ENCODE data around the gene BBOX1.
A peak's percentile ranks its signal among the peaks of the same experiment; 100 is the strongest.
"Not testable (repeated sequence)": the region's sequence is repeated elsewhere in the genome, so short reads cannot be mapped to it uniquely, and the experiment has no call there.

BBOX1 gene

DNA sequence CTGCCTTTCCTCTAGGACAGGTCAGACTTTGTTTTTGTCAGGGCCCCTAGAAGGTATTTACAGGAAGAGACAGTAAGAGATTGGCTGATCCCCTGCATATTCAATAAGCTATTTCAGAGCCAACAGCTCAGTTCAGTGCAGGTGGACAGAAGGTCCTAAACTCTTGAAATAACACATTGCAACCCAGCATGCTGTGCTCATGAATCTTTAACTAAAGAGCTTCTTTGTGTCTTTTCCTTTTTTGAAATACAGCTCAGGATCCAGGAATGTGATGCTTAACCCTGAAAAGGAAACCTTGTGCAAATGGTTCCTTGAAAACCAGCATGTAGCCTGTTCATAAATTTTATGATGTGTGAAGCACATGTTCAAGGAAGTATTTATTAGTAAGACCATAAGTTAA lies 43.9 kb downstream of the BBOX1 start:
- no peak for FAIRE-seq

GRCh38 chr11:27085111-27085510 lies 44.5 kb downstream of the BBOX1 start:
- no peak for FAIRE-seq

GRCh38 chr11:27085605-27086004 lies 45.0 kb downstream of the BBOX1 start:
- no peak for FAIRE-seq

DNA sequence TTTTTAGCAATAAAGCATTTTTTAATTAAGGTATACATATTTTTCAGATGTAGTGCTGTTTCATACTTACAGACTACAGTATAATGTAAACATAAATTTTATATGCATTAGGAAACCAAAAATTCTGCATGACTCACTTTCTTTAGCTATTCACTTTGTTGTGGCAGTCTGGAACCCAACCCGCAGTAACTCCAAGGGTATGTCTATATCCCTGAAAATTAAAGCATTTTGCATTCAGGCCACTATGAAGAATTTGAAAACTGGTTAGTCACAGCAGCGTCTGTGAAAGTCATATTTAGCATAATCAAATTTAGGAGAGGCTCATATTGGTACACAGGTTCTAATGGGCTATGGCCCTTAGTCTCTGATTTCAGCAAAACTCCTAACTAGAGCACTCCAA lies 46.8 kb downstream of the BBOX1 start:
- no peak for FAIRE-seq

GRCh38 chr11:27088353-27088752 lies 47.7 kb downstream of the BBOX1 start:
- no peak for FAIRE-seq

- no peak for FAIRE-seq
Measured at GRCh38 chr11:27089746-27090145, 49.1 kb downstream of the BBOX1 start.

GRCh38 chr11:27090357-27090948 lies 49.8 kb downstream of the BBOX1 start:
- not testable (repeated sequence) for FAIRE-seq

DNA sequence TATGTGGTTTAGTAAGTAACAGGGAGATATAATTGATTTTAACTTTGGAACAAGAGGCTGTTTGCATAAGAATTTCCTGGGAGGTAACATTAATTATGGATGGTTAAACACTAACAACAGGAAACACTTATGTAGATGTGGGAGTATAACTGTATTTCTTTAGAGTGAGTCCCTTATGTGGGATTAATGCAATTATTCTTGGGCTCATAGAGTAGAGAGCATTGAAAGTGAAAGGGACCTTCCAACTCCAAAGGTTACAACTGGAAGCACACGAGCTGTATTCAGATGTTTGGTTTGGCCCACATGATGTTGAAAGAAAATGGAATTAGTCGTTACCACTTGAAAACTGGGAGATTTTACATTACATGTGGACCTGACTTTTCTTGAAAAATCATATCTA lies 53.5 kb downstream of the BBOX1 start:
- FAIRE-seq, result no peak

- no peak for FAIRE-seq
Measured at GRCh38 chr11:27095059-27095458, 54.4 kb downstream of the BBOX1 start.

DNA sequence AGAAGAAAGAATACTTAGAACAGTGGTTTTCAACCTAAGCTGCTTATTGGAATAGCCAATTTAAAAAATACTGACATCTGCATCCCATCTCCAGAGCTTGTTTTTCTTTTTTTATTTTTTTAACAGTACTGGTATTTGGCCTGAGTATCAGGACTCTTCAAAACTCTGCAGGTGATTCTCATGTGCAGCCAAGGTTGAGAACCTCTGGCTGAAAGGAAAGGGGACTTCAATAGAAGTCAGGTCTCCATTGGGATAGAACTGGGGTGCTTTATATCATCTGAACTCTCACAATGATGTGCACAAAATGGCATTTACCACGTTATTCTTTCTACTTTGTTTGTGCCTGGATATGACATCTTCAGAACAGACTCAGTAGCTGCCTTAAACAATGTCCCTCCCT lies 55.3 kb downstream of the BBOX1 start:
- no peak for FAIRE-seq

GRCh38 chr11:27097551-27097950 lies 56.9 kb downstream of the BBOX1 start:
- no peak for FAIRE-seq

- FAIRE-seq, result no peak
Measured at GRCh38 chr11:27100534-27100933, 59.9 kb downstream of the BBOX1 start.

DNA sequence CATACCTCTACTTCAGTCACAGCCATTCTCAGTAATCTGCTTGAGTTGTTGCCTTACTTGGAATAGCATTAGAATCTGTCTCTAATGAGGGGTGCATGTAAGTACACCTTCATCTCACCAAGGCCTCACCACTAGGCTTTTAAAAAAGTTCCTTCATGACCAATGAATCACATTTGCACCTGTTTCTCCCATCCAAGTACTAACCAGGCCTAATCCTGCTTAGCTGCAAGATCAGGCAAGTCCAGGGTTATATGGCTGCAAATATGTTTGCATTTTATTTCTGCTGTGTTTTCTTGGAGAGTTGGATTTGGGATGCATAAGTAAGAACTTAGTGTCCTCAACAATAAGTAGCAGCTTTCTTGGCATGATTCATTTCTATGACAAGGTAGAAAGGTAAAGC lies 66.9 kb downstream of the BBOX1 start:
- no peak for FAIRE-seq

- FAIRE-seq, result no peak
Measured at GRCh38 chr11:27108809-27109208, 68.2 kb downstream of the BBOX1 start.

GRCh38 chr11:27111896-27112295 lies 71.3 kb downstream of the BBOX1 start:
- no peak for FAIRE-seq

DNA sequence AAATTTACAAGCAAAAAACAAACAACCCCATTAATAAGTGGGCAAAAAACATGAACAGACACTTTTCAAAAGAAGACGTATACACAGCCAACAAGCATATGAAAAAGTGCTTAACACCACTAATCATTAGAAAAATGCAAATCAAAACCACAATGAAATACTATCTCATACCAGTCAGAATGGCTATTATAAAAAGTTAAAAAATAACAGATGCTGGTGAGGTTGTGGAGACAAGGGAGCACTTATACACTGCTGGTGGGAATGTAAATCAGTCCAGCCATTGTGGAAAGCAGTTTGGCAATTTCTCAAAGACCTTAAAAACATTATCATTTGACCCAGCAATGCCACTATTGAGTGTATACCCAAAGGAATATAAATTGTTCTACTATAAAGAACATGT lies 72.3 kb downstream of the BBOX1 start:
- FAIRE-seq, result no peak

GRCh38 chr11:27115051-27115650 lies 74.5 kb downstream of the BBOX1 start:
- FAIRE-seq, result no peak

- no peak for FAIRE-seq
Measured at GRCh38 chr11:27116684-27117083, 76.1 kb downstream of the BBOX1 start.

- FAIRE-seq, result no peak
Measured at GRCh38 chr11:27118371-27118770, 77.8 kb downstream of the BBOX1 start.

DNA sequence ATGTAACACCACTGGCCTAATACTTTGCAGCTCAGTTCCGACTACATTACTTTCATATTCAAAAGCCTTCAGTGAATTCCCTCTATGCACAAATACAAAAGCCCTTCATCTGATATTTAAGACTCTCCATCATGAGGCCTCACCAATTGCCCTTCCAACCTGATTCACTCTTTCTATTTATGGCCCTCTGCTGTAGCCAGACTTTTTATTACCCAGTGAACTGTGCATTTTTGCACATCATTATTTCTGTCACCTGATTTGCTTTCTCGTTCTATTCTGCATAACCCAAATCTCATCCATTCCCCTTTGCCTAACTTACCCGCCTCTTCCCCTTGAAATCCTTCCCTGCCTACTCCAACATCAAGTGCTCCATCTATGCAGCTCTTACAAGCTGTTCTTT lies 78.3 kb downstream of the BBOX1 start:
- no peak for FAIRE-seq

DNA sequence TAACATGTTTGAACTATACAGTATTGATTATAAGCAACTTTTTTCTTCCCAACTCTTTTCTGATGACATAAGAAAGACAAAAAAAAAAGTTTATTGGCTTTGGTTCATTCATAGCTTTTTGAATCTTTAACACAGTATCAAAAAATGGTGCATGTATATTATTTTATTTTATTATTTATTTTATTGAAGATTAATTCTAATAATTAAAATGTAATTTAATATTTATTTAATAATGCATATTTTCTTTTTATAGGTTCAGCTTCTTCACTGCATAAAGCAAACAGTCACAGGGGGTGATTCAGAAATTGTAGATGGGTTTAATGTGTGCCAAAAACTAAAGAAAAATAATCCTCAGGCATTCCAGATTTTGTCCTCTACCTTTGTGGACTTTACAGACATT lies 78.8 kb downstream of the BBOX1 start:
- FAIRE-seq, result peak; percentile 55

DNA sequence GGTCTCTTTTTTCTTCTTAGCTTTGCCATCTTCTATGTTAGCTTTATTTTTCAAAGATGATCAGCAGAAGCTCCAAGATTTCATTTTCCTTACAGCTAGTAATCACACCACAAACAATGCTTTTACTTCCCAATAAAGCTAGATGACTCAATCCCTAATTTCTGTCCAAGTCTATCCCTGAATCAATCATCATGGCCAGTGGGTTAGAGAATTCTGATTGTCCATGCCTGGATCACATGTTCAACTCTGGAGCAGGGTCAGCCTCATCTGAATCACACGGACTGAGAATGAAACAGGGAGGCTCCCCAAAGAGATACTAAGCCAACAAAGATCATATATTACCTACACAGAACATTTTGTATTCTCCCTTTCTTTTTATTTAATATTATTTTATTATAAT lies 79.6 kb downstream of the BBOX1 start:
- FAIRE-seq, result no peak

- no peak for FAIRE-seq
Measured at GRCh38 chr11:27122001-27122400, 81.4 kb downstream of the BBOX1 start.

- no peak for FAIRE-seq
Measured at GRCh38 chr11:27124514-27125264, 84.1 kb downstream of the BBOX1 start.
